ENCODE measurements around the gene C4orf54.

C4orf54 gene

GRCh38 chr4:99624141-99624719 is 33.4 kb downstream of the C4orf54 start:
- Histone ChIP-seq H3K4me3 (ENCODE audit: low read depth, low read length) (no peak overlapping the region), H3K4me2 (ENCODE audit: low read length) (no peak overlapping the region), H3K36me3 (ENCODE audit: control insufficient read depth, insufficient read depth, low read length) (no peaks in the 10 kb centered on the region), H3K4me1 (no peaks in the 10 kb centered on the region), H3K9ac (no peak overlapping the region), H3K9me3 (ENCODE audit: control insufficient read depth, low read length) (no peaks in the 10 kb centered on the region), H2AFZ (no peak overlapping the region), H3K27me3 (ENCODE audit: control insufficient read depth, insufficient read depth, low read length) (no peaks in the 10 kb centered on the region), H3K79me2 (no peaks in the 10 kb centered on the region), H3K27ac (no peak overlapping the region)
- no peak for TF ChIP-seq CTCF (IDR thresholded peaks at IDR 0.05)

GRCh38 chr4:99622341-99622740 is 35.3 kb downstream of the C4orf54 start:
- H3K4me2 ChIP-seq (ENCODE audit: low read length): no peak overlapping the region
- H3K36me3 ChIP-seq (ENCODE audit: control insufficient read depth, insufficient read depth, low read length): no peaks in the 10 kb centered on the region
- H3K79me2 ChIP-seq: no peaks in the 10 kb centered on the region
- TF ChIP-seq CTCF (IDR thresholded peaks at IDR 0.05): no peak
- no peak overlapping the region for H2AFZ ChIP-seq
- no peak overlapping the region for H3K27ac ChIP-seq
- H3K9ac ChIP-seq: no peak overlapping the region
- no peaks in the 10 kb centered on the region for H3K27me3 ChIP-seq (ENCODE audit: control insufficient read depth, insufficient read depth, low read length)
- H3K4me1 ChIP-seq: no peaks in the 10 kb centered on the region
- no peaks in the 10 kb centered on the region for H3K9me3 ChIP-seq (ENCODE audit: control insufficient read depth, low read length)
- H3K4me3 ChIP-seq (ENCODE audit: low read depth, low read length): no peak overlapping the region

DNA sequence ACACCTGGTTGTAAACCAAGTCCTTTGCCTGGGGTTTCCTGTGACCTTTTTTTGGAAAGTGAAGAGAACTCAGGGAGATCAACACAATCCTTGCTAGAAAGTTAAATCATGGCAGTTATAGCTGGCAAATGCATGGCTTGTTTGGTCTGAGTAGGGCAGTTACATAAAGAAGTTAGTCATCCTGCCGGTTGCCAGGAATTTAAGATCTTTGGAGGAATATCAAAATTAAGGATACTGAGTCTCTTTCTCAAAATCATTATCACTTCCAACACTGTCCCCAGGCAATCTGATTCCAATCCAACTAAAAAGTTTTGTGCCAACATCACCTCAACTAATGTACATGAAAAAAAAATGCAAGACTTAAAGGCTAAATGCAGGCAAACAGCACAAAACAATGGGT is 40.3 kb downstream of the C4orf54 start:
- no peaks in the 10 kb centered on the region for H3K79me2 ChIP-seq
- no peak overlapping the region for H2AFZ ChIP-seq
- H3K9ac ChIP-seq: no peak overlapping the region
- H3K4me2 ChIP-seq (ENCODE audit: low read length): no peak overlapping the region
- no peaks in the 10 kb centered on the region for H3K27me3 ChIP-seq (ENCODE audit: control insufficient read depth, insufficient read depth, low read length)
- no peaks in the 10 kb centered on the region for H3K36me3 ChIP-seq (ENCODE audit: control insufficient read depth, insufficient read depth, low read length)
- H3K4me1 ChIP-seq: no peaks in the 10 kb centered on the region
- no peaks in the 10 kb centered on the region for H3K9me3 ChIP-seq (ENCODE audit: control insufficient read depth, low read length)
- no peak for TF ChIP-seq CTCF (IDR thresholded peaks at IDR 0.05)
- H3K27ac ChIP-seq: no peak overlapping the region
- no peak overlapping the region for H3K4me3 ChIP-seq (ENCODE audit: low read depth, low read length)

DNA sequence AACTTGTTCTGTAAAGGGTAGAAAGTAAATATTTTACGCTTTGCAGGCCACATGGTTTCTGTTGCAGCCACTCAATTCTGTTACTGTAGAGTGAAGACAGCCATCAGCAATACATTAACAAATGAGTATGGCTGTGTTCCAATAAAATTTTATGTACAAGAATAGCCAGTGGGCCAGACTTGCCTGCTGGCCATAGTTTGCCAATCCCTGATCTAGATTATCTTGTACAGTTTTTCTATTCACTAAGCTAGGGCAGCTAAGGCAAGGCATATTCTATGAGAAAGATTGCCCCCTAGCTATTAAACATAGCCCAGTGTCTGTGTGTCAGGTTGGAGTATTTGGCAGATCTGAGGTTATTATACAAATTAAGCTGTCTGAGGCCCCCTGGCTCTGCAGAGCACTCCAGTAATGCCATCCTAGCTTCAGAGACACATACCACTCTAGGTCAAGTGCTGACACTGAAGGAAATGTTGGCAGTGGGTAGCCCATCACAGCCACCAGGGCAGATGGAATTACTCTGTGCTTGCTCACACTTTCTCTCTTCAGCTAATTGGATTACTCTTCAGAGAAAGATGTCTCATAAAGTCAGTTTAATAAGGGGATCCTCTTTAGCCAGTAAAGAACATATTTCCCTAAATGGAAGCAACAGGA is 42.3 kb downstream of the C4orf54 start:
- H2AFZ ChIP-seq: no peak overlapping the region
- no peaks in the 10 kb centered on the region for H3K36me3 ChIP-seq (ENCODE audit: control insufficient read depth, insufficient read depth, low read length)
- H3K4me1 ChIP-seq: no peaks in the 10 kb centered on the region
- no peak overlapping the region for H3K9ac ChIP-seq
- no peak overlapping the region for H3K4me3 ChIP-seq (ENCODE audit: low read depth, low read length)
- H3K27ac ChIP-seq: no peak overlapping the region
- H3K4me2 ChIP-seq (ENCODE audit: low read length): no peak overlapping the region
- no peaks in the 10 kb centered on the region for H3K9me3 ChIP-seq (ENCODE audit: control insufficient read depth, low read length)
- no peaks in the 10 kb centered on the region for H3K27me3 ChIP-seq (ENCODE audit: control insufficient read depth, insufficient read depth, low read length)
- no peak for TF ChIP-seq CTCF (IDR thresholded peaks at IDR 0.05)
- no peaks in the 10 kb centered on the region for H3K79me2 ChIP-seq

- no peaks in the 10 kb centered on the region for H3K27me3 ChIP-seq (ENCODE audit: control insufficient read depth, insufficient read depth, low read length)
- no peak overlapping the region for H3K4me3 ChIP-seq (ENCODE audit: low read depth, low read length)
- no peak overlapping the region for H3K4me2 ChIP-seq (ENCODE audit: low read length)
- H3K9ac ChIP-seq: no peak overlapping the region
- H3K36me3 ChIP-seq (ENCODE audit: control insufficient read depth, insufficient read depth, low read length): no peaks in the 10 kb centered on the region
- H3K79me2 ChIP-seq: no peaks in the 10 kb centered on the region
- no peaks in the 10 kb centered on the region for H3K9me3 ChIP-seq (ENCODE audit: control insufficient read depth, low read length)
- no peaks in the 10 kb centered on the region for H3K4me1 ChIP-seq
- H3K27ac ChIP-seq: no peak overlapping the region
- no peak for TF ChIP-seq CTCF (IDR thresholded peaks at IDR 0.05)
- no peak overlapping the region for H2AFZ ChIP-seq
Observed at GRCh38 chr4:99614491-99614890, 43.1 kb downstream of the C4orf54 start.
